Ovary (tissue), 3 donors: ENCODE data around the gene ICE2.

Experiments
- EP300 ChIP-seq: sonication (generic); formaldehyde crosslinking; IDR thresholded peaks from one replicate; pipeline ENCODE4 v1.6.1; 2017; ENCODE audit warnings: antibody characterized with exemption
- POLR2A ChIP-seq: fragments of 450-650 bp; IDR thresholded peaks from one replicate; pipeline ENCODE4 v1.6.1; 2017; ENCODE audit warnings: antibody characterized with exemption, mild to moderate bottlenecking, moderate library complexity
- TF ChIP-seq, protein P1 (sequence below), 3 donors: fragments of 450-650 bp in 2 of 3; fragments of 200-600 bp in 1 of 3; IDR thresholded peaks; one replicate each; pipeline versions ENCODE4 v1.5.1 to v1.8.0; 2016 to 2022; ENCODE audit warnings: antibody characterized with exemption in 3 of 3, mild to moderate bottlenecking in 1 of 3
- donor health status: DM: no; HTN: no; CAD: no.

DNA sequence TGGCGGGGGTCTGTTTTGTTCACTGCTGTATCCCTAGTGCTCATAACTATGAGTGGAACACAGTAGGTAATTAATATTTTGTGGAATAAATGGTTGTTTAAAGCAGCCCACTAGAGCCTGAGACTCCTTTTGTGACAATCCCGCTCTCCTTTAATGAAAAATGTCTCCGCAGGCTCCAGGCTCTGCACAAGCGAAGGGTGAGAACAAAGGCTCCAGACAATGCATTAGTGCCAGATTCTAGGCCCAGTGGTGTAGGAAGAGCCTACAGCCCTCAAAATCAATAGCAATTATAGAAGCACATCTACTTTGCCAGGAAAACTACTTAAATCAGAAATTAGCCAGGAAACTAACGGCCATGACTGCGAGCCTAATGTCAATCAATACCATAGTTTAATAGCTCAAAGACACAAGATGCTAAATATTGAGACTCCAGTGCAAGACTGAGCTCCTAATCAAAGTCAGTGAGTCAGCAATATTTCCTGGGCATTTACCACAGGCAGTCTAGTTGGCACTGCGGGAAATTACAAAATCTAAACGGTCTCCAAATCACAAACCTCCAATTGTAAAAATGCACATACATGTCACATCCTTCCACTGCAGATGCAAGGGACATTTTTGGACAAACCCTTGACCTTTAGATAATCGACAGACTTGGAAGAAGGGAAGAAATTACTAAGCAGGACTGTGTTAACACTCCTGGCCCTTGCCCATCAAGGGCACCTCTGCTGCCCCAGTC lies 83.5 kb downstream of the ICE2 start:
- TF ChIP-seq, protein P1, sequence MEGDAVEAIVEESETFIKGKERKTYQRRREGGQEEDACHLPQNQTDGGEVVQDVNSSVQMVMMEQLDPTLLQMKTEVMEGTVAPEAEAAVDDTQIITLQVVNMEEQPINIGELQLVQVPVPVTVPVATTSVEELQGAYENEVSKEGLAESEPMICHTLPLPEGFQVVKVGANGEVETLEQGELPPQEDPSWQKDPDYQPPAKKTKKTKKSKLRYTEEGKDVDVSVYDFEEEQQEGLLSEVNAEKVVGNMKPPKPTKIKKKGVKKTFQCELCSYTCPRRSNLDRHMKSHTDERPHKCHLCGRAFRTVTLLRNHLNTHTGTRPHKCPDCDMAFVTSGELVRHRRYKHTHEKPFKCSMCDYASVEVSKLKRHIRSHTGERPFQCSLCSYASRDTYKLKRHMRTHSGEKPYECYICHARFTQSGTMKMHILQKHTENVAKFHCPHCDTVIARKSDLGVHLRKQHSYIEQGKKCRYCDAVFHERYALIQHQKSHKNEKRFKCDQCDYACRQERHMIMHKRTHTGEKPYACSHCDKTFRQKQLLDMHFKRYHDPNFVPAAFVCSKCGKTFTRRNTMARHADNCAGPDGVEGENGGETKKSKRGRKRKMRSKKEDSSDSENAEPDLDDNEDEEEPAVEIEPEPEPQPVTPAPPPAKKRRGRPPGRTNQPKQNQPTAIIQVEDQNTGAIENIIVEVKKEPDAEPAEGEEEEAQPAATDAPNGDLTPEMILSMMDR (IDR thresholded peaks at IDR 0.05), result no peak
- TF ChIP-seq POLR2A (no peak), EP300 (no peak)
